HG03575 (cell line): Measurements from ENCODE around the gene LMOD2.

Source experiments
- ATAC-seq: cut with Tn5 transposase; IDR thresholded peaks from one replicate; pipeline ENCODE4 v1.9.1; 2021; ENCODE audit not compliant: unreplicated experiment, insufficient number of reproducible peaks, low FRiP score; ENCODE audit errors: extremely low read depth

Gene LMOD2

DNA sequence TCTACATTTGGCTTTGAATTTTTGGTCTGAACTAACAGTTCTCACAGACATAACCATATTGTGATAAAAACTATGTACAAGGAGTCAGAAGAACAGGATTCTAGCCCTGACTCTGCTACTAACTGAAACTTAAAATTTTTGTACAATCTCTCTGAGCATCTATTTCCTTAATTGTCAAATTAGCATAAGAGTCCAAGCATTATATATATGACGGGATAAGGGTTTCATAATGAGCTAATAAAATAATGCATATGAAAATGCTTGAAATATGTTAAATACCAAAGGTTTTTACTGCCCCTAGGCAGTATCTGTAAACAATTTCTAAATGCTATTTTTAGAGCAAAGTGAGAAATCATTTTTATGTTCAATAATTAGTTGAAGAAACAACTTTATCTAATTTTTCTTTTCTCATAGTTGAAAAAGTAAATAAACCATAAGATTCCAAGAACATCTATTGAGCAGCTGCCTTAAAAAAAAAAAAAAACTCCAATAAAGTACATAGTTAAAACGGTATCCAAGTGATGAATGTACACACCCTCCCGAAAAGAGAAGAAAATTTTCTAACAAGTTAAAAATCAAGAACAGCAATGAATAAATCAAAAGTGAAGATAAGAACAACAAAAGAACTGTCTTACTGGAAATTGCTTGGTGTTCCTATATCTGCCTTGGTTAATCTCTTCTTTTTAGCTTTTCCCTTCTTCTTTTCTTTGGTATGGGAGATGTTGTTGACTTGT lies 40.4 kb downstream of the LMOD2 start:
- ATAC-seq, result no peak

DNA sequence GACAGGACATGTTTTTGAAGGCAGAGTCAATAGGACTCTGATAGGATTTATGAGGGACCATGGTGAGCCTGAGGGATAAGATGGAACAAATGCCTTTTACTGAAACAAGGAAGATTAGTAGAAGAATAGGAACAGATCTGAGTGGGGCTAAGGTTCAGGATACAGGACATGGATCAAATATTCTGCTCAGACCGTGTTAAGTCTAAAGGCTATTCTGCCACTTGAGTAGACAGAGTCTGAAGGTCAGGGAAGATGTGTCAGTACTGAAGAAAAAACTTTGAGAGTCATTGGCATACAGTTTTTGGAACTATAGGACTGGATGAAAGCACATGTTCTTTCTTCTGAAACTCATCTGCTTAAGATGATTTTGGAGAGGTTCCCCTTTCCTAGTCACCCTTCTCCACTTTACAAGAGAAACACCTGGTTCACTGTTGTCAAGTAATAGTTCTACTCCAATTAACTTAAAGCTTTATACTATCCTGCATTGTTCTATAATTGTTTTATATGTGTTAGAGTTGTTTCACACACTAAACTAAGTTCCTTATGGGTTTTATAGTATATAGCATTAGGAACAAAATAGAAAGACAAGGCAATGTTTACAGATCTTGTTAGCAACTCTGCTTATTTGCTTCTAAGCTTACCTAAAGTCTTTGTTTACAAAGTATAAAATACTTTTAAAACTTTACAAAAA lies 49.7 kb downstream of the LMOD2 start:
- no peak for ATAC-seq

DNA sequence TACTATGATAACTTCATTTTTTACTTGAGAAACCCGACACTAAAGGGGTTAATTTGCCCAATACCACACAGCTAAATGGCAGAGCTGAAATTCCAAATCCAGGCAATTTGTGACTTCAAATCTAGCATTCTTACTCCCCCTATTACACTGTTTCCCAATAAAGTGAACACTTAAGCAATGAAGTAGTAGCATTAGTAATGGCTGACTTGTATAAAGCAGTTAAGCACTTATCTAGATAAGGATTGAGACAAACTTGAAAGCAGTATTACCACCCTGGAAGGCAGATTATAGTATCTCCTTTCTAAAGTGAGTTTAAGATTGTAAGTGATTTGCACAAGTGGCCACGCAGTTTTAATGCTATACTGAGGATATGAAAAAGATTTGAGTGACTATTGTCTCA lies 53.9 kb downstream of the LMOD2 start:
- no peak for ATAC-seq

DNA sequence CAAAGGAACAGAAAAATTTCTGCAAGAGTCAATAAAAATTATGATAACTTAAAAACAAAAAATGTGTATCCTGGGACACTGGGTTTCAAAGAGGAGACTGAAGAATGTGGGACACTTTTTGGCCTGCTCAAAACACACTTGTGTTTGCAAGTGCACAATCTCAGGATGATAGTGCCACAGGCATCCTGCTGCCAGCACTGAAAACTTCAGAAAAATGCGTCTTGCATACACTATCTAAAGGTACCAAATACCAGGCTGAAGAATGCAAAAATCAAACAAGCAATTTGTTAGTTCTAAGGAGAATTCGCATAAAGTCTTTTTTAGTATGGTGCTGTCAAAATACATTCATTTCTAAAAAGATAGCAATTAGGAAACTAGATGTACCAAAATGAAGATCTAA lies 55.0 kb downstream of the LMOD2 start:
- ATAC-seq, result no peak

DNA sequence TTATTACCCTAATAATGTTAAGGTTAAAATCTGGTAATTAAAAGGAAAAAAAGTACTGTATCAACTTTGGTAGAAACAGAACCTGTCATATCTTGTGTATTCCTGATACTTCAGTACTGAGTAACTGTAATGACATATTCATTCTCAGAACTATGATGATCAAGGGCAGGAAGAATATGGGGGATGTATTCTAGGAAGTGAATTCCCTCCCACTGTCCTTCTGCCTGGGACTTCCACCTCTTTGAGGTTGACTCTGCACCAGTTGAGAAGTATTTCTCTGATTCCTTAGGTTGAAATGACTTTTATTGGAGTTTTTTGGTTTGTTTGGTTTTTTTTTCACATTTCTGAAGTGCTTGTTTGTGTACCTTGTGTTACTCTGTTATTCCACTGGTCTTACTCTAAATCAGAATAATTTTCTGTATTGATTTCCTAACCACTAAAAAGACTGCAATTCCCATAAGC lies 56.2 kb downstream of the LMOD2 start:
- no peak for ATAC-seq

DNA sequence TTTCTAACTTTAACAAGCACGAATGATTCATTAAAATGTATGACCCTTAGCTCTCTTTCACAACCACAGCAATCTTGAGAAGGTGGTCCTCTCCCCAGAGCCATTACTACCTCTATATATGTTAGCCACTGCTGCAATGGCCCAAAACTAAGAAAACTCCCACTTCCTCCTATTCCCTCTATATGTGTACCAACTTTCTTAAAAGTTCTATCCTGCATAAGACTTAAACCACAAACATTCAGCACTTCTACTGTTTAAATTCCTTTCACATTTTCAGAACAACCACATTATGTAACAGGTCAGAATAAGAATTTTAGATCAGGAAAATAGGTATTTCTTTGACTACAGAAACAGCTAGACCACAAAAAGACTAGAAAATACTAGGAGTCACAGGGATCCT lies 57.0 kb downstream of the LMOD2 start:
- no peak for ATAC-seq
